Measurements from ENCODE around the gene TIMM23B.
"Not testable (repeated sequence)": the region's sequence is repeated elsewhere in the genome, so short reads cannot be mapped to it uniquely, and the experiment has no call there.

The TIMM23B gene

GRCh38 chr10:49972094-49972493, 30.2 kb downstream of the TIMM23B start:
- no CpG with 5 or more reads among the region's 3 CpGs for WGBS, 2 donors (ENCODE audit: extremely low coverage in 2 of 2, insufficient read length in 2 of 2, insufficient replicate concordance in 1 of 2)
- H3K4me2 ChIP-seq (ENCODE audit: insufficient read depth, low read length, poor library complexity, severe bottlenecking); H2AK5ac ChIP-seq (ENCODE audit: low read depth, low read length): not testable (repeated sequence)

GRCh38 chr10:49977756-49978155, 35.9 kb downstream of the TIMM23B start:
- H3K4me3 ChIP-seq (ENCODE audit: low read length in 2 of 2); H3K4me2 ChIP-seq (ENCODE audit: insufficient read depth, low read length, poor library complexity, severe bottlenecking); H3K27ac ChIP-seq (replicated peaks; ENCODE audit: low read length); H4K8ac ChIP-seq (ENCODE audit: low read depth, low read length); H2BK5ac ChIP-seq (ENCODE audit: low read length); H3K14ac ChIP-seq (ENCODE audit: low read length); H3K79me1 ChIP-seq (ENCODE audit: low read depth, low read length); H2BK12ac ChIP-seq (ENCODE audit: low read length); H3K9me3 ChIP-seq (replicated peaks in 1 of 2; ENCODE audit: control insufficient read depth in 2 of 2, insufficient read depth in 1 of 2, low read depth in 1 of 2, low read length in 2 of 2); H3K4me1 ChIP-seq (ENCODE audit: control insufficient read depth in 2 of 2, insufficient read depth in 1 of 2, low read depth in 1 of 2, low read length in 2 of 2); H3K18ac ChIP-seq (ENCODE audit: low read length); H3K9ac ChIP-seq (ENCODE audit: low read depth, low read length, poor library complexity); DNase-seq (ENCODE audit: low spot score); H2BK15ac ChIP-seq (ENCODE audit: low read length); H3K23ac ChIP-seq (ENCODE audit: low read depth, low read length, poor library complexity); H3K4ac ChIP-seq (ENCODE audit: low read length); H3K36me3 ChIP-seq (replicated peaks in 1 of 2; ENCODE audit: control insufficient read depth in 2 of 2, insufficient read depth in 2 of 2, low read length in 2 of 2); H2BK120ac ChIP-seq (ENCODE audit: low read depth, low read length); H2AFZ ChIP-seq (ENCODE audit: low read length); H3K27me3 ChIP-seq (ENCODE audit: control insufficient read depth in 3 of 3, insufficient read depth in 3 of 3, low read depth in 1 of 3, low read length in 3 of 3); H2AK5ac ChIP-seq (ENCODE audit: low read depth, low read length); H4K91ac ChIP-seq (ENCODE audit: low read depth, low read length, poor library complexity): not testable (repeated sequence)
- WGBS, 2 donors (ENCODE audit: extremely low coverage in 2 of 2, insufficient read length in 2 of 2, insufficient replicate concordance in 1 of 2) = no CpG with 5 or more reads among the region's 3 CpGs

More at GRCh38 chr10:49972094-49972493, 30.2 kb downstream of the TIMM23B start:
- H3K79me1 ChIP-seq (ENCODE audit: low read depth, low read length); H2BK5ac ChIP-seq (ENCODE audit: low read length); DNase-seq (ENCODE audit: low spot score); H3K18ac ChIP-seq (ENCODE audit: low read length); H3K14ac ChIP-seq (ENCODE audit: low read length); H3K4ac ChIP-seq (ENCODE audit: low read length); H4K91ac ChIP-seq (ENCODE audit: low read depth, low read length, poor library complexity); H3K4me1 ChIP-seq (ENCODE audit: control insufficient read depth in 2 of 2, insufficient read depth in 1 of 2, low read depth in 1 of 2, low read length in 2 of 2); H4K8ac ChIP-seq (ENCODE audit: low read depth, low read length); H3K36me3 ChIP-seq (replicated peaks in 1 of 2; ENCODE audit: control insufficient read depth in 2 of 2, insufficient read depth in 2 of 2, low read length in 2 of 2); H3K4me3 ChIP-seq (ENCODE audit: low read length in 2 of 2); H3K23ac ChIP-seq (ENCODE audit: low read depth, low read length, poor library complexity); H3K9me3 ChIP-seq (replicated peaks in 1 of 2; ENCODE audit: control insufficient read depth in 2 of 2, insufficient read depth in 1 of 2, low read depth in 1 of 2, low read length in 2 of 2); H2AFZ ChIP-seq (ENCODE audit: low read length); H3K9ac ChIP-seq (ENCODE audit: low read depth, low read length, poor library complexity); H3K27me3 ChIP-seq (ENCODE audit: control insufficient read depth in 3 of 3, insufficient read depth in 3 of 3, low read depth in 1 of 3, low read length in 3 of 3); H3K27ac ChIP-seq (replicated peaks; ENCODE audit: low read length); H2BK15ac ChIP-seq (ENCODE audit: low read length); H2BK120ac ChIP-seq (ENCODE audit: low read depth, low read length); H2BK12ac ChIP-seq (ENCODE audit: low read length): not testable (repeated sequence)

- H2BK120ac ChIP-seq (ENCODE audit: low read depth, low read length); H3K27me3 ChIP-seq (ENCODE audit: control insufficient read depth in 3 of 3, insufficient read depth in 3 of 3, low read depth in 1 of 3, low read length in 3 of 3); H2AFZ ChIP-seq (ENCODE audit: low read length); H3K36me3 ChIP-seq (replicated peaks in 1 of 2; ENCODE audit: control insufficient read depth in 2 of 2, insufficient read depth in 2 of 2, low read length in 2 of 2); H3K4me2 ChIP-seq (ENCODE audit: insufficient read depth, low read length, poor library complexity, severe bottlenecking); H3K27ac ChIP-seq (replicated peaks; ENCODE audit: low read length); H3K4me1 ChIP-seq (ENCODE audit: control insufficient read depth in 2 of 2, insufficient read depth in 1 of 2, low read depth in 1 of 2, low read length in 2 of 2); H4K91ac ChIP-seq (ENCODE audit: low read depth, low read length, poor library complexity); H3K23ac ChIP-seq (ENCODE audit: low read depth, low read length, poor library complexity); DNase-seq (ENCODE audit: low spot score); H3K79me1 ChIP-seq (ENCODE audit: low read depth, low read length); H2BK5ac ChIP-seq (ENCODE audit: low read length); H2BK15ac ChIP-seq (ENCODE audit: low read length); H3K18ac ChIP-seq (ENCODE audit: low read length); H2BK12ac ChIP-seq (ENCODE audit: low read length); H3K9me3 ChIP-seq (replicated peaks in 1 of 2; ENCODE audit: control insufficient read depth in 2 of 2, insufficient read depth in 1 of 2, low read depth in 1 of 2, low read length in 2 of 2); H2AK5ac ChIP-seq (ENCODE audit: low read depth, low read length); H3K9ac ChIP-seq (ENCODE audit: low read depth, low read length, poor library complexity); H3K4me3 ChIP-seq (ENCODE audit: low read length in 2 of 2); H3K14ac ChIP-seq (ENCODE audit: low read length); H3K4ac ChIP-seq (ENCODE audit: low read length); H4K8ac ChIP-seq (ENCODE audit: low read depth, low read length): not testable (repeated sequence)
- WGBS, 2 donors (ENCODE audit: extremely low coverage in 2 of 2, insufficient read length in 2 of 2, insufficient replicate concordance in 1 of 2) = no CpG with 5 or more reads among the region's 3 CpGs
Measured at GRCh38 chr10:49987207-49987606, 45.4 kb downstream of the TIMM23B start.

DNA sequence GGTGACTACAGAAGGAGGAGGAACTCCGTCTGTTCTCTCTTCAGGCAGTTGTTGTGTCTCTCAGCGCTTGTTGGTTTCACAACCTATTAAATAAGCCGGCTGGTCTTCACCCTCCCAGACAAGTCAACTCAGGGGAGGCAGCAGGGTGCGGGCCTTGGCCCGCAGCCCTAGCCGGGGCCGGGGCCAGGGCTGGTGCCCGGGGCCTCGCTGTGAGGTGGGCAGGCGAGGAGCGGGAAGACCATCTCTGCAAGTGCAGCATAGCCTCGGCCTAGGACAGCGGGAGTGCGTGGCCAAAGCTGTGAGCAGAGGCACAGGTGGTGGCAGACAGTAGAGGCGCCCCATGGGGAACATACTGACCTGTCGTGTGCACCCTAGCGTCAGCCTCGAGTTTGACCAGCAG, 46.5 kb downstream of the TIMM23B start, which contains the start of gene AGAP6:
TSS of gene AGAP6 (plus strand) at position 31 of the 400 bp plus-strand sequence. CDS start at position 341, 310 bp downstream.
- H3K27me3 ChIP-seq (ENCODE audit: control insufficient read depth in 3 of 3, insufficient read depth in 3 of 3, low read depth in 1 of 3, low read length in 3 of 3); H3K23ac ChIP-seq (ENCODE audit: low read depth, low read length, poor library complexity); H4K8ac ChIP-seq (ENCODE audit: low read depth, low read length); H3K4me3 ChIP-seq (ENCODE audit: low read length in 2 of 2); H2AK5ac ChIP-seq (ENCODE audit: low read depth, low read length); H3K18ac ChIP-seq (ENCODE audit: low read length); H3K4me2 ChIP-seq (ENCODE audit: insufficient read depth, low read length, poor library complexity, severe bottlenecking); H4K91ac ChIP-seq (ENCODE audit: low read depth, low read length, poor library complexity); H3K36me3 ChIP-seq (replicated peaks in 1 of 2; ENCODE audit: control insufficient read depth in 2 of 2, insufficient read depth in 2 of 2, low read length in 2 of 2); H2BK5ac ChIP-seq (ENCODE audit: low read length); DNase-seq (ENCODE audit: low spot score); H2BK120ac ChIP-seq (ENCODE audit: low read depth, low read length); H2AFZ ChIP-seq (ENCODE audit: low read length); H3K4ac ChIP-seq (ENCODE audit: low read length); H3K14ac ChIP-seq (ENCODE audit: low read length); H2BK15ac ChIP-seq (ENCODE audit: low read length); H2BK12ac ChIP-seq (ENCODE audit: low read length); H3K9ac ChIP-seq (ENCODE audit: low read depth, low read length, poor library complexity); H3K27ac ChIP-seq (replicated peaks; ENCODE audit: low read length); H3K9me3 ChIP-seq (replicated peaks in 1 of 2; ENCODE audit: control insufficient read depth in 2 of 2, insufficient read depth in 1 of 2, low read depth in 1 of 2, low read length in 2 of 2); H3K79me1 ChIP-seq (ENCODE audit: low read depth, low read length); H3K4me1 ChIP-seq (ENCODE audit: control insufficient read depth in 2 of 2, insufficient read depth in 1 of 2, low read depth in 1 of 2, low read length in 2 of 2): not testable (repeated sequence)
- no CpG with 5 or more reads among the region's 18 CpGs for WGBS, 2 donors (ENCODE audit: extremely low coverage in 2 of 2, insufficient read length in 2 of 2, insufficient replicate concordance in 1 of 2)
